HL-60/S4 treated with retinoic acid at 250 ng/mL for 4 days and 3 days (cell line): ENCODE data around the gene DNM1L.
"Not testable (repeated sequence)": the region's sequence is repeated elsewhere in the genome, so short reads cannot be mapped to it uniquely, and the experiment has no call there.

Experiments
- in situ Hi-C: fragments of 300-500 bp; cut with MboI; formaldehyde crosslinking; loops from 2 replicates; pipeline ENCODE4 v1.7.0; 2022; ENCODE audit warnings: low sequenced_read_pairs

The DNM1L gene

DNA sequence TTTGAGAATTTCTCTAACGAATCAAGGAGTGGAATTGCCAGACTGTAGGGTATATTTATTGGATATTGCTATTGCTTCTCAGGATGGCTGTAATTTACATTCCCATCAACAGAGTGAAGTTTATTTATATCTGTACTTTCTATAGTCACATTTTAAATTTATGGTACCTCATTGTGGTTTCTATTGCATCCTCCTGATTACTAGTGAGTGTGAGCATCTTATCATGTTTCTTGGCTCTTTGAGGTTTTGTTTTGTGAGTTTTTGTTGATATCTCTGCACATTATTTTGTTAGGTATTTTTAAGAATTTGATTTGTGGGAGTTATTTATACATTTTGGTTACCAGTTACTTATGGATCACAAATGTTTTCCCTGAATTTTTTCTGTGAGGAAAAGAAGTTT lies 13.9 kb downstream of the DNM1L start:
- in situ Hi-C loops = no loop called here

DNA sequence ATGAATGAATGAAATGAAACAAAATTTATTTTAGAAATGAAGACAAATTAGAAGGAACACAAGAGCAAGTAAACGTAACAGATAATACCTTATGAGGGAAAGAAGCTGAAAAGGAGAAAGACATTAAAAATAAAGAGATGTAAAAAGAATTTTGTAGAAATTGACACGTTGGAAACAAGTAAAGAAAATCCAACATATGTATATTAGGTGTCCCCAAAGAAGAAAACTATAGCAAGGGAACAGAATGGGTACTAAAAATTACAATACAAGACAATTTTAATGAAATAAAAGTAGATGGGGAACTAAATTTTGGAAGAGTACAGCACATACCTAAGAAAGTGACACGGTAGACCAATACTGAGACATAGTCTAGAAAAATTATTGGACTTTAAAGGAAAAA lies 16.7 kb downstream of the DNM1L start:
- in situ Hi-C loops = no loop called here

DNA sequence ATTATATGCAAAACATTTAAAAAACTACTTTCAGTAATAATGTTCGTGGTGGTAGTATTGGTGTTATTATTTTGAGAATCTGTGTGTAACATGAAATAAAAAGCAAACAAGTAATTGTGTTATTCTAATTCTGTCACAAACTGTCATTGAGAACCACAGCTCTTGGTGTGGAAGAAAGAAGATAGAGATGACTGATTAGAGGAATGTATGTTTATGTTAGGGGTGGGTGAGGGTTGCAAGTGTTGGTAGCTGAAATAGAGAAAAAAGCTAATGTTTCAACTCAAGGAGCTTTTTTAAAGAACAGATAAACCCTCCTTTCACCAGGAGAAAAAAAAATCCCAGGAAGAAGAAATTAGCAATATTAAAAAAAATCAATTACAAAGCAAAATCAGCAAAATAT lies 18.3 kb downstream of the DNM1L start:
- in situ Hi-C loops = no loop called here

DNA sequence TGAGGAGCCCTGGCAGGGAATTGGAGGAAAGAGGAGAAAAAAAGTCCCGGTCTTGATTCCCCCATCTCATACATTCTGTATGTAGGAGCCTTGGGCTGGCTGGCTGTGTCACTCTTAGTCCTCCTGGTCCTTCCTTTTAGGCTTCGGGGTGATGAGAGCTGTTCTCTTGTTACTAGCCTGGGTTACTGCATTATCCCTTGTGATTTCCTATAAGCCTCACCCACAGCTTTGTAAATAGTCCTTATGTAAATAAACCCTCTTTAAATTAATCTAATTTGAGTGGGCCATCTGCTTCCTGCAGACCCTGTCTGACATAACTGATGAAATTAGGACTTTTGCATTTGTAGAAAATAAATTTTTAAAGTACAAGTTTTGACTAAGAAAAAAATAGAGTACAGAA lies 19.2 kb downstream of the DNM1L start:
- in situ Hi-C loops = no loop called here

DNA sequence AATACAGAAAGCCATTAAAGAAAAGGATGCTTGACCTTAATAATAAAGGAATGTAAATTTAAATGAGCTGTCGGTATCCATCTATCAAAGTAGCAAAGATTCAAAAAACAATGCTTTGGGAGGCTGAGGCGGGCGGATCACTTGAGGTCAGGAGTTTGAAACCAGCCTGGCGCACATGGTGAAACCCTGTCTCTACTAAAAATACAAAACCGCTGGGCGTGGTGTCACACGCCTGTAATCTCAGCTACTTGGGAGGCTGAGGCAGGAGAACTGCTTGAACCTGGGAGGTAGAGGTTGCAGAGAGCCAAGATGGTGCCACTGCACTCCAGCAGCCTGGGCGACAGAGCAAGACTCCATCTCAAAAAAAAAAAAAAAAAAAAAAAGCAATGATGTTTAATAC lies 20.3 kb downstream of the DNM1L start:
- in situ Hi-C loops = not testable (repeated sequence)

DNA sequence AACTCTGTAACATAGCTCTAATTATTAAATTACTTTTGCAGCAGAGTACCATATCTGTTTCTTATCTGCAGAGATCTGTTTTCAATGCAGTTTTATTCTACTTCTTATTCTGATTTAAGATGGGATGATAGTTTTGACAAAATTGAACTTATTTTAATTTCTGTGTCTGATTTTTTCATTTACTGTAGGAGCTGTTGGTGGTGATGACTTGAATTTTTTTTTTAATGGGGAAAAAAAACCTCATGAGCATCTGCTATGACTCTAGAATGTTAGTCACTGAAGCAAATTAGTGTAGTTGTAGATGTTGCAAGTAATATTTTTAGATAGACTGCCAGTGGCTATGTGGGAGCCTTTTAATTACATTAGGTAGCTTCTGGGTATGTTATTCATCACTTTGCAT lies 23.4 kb downstream of the DNM1L start:
- in situ Hi-C loops = no loop called here

DNA sequence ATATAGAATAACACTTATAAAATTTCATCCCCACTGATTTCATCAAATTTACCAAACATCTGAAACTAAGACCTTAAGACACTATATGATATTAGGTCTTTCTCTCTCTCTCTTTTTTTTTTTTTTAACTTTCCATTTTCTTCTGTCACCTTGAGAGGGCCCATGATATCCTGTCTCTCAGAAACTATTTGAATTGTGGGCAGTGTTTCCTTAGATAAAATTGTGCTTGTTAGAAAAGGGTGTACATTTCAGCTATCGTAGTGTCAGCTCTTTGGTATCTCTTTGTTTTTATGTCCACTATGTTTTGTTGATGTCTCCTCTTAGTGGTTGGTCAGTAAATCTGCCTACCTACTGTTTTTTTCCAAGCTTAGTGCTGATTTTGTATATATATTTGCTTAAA lies 23.8 kb downstream of the DNM1L start:
- in situ Hi-C loops = no loop called here

DNA sequence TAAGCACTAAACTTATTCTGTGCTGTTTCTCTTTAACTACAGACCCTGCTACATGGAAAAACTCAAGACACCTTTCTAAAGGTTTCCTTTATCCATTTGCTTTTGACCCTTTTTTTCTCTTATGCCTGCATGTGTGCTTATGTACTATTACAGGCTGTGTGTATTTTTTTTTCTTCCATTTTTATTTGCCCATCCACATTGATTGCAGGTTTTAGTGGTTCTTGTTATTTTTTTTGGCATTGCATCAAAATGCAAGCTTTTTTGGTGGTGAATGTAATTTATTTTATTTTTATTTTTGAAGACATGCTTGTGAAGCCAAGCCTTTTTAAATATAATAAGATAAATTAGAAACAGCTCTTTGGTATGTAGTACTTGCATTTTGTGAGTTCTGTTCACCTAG lies 26.7 kb downstream of the DNM1L start:
- in situ Hi-C loops = no loop called here

DNA sequence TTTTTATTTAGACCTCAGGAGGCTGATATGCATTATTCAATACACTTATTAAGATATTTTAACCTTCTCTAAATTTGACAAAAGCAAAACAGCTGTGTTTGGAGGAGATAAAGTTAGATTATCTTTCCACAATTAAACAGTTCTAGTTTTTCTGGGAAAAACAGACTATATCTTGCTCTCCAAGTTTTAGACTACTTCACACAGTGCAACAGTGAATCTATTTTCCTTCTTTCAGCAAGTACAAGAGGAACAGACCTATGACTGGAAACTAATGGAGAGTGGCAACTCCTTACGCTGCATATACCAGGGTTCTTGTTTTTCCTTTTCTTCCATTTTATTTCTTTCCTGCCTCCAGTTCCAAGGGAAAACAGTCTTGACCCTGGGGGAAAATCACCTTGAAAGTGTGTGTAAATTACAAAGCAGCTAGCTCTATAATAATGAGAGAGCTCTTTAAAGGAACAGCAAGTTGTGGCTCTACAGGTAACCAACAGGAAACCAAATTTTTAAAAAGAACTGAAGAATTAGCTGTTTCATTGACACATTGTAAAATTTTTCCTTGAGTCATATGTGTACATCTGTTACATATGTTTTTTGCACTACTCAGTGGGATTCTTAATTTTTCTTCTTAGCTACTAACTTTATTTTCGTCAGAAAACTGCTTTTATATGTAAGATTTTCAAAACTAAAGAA lies 27.4 kb downstream of the DNM1L start:
- in situ Hi-C loops = no loop called here

DNA sequence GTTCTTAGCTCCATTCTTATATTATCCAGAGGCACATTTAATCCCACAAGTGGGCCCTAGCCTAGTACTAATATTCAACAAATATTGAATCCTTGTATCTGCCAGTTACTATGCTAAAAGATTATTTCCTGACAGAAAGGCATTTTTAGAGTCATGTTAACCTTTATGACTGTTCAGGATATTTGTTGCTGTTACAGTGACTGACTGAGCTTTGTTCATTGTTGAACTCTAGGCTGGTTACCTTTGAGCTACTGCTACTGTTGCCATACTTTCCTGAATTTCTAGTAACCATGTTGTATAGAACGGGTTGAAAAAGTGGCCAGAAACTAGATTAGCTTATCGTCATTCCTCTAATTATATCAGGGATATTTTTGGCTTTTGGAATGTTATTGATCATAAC lies 29.8 kb downstream of the DNM1L start:
- in situ Hi-C loops = no loop called here

DNA sequence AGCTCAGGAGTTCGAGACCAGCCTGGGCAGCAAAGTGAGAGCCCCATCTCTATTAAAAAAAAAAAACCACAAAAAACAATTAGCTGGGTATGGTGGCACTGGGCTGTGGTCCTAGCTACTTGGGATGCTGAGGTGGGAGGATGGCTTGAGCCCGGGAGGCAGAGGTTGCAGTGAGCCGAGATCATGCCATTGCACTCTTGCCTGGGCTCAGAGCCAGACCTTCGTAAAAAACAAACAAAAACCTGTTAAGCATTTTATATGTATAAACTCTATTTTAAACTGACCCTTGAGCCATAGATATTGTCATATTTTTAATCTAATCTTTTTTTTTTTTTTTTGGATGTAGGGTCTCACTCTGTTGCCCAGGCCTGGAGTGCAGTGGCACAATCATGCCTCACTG lies 35.7 kb downstream of the DNM1L start:
- in situ Hi-C loops = no loop called here

DNA sequence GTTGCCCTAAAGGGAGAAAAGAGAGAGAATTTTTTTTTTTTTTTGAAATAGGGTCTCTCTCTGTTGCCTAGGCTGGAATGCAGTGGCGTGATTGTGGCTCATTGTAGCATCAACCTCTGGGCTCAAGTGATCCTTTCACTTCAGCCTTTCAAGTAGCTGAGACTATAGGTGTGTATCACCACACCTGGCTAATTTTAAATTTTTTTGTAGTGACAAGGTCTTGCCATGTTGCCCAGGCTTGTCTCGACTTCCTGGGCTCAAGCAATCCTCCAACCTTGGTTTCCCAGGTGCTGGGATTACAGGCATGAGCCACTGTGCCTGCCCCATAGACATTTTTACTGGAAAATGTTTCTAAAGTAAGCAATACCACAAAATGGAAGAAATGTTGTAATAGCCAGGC lies 39.8 kb downstream of the DNM1L start:
- in situ Hi-C loops = no loop called here

DNA sequence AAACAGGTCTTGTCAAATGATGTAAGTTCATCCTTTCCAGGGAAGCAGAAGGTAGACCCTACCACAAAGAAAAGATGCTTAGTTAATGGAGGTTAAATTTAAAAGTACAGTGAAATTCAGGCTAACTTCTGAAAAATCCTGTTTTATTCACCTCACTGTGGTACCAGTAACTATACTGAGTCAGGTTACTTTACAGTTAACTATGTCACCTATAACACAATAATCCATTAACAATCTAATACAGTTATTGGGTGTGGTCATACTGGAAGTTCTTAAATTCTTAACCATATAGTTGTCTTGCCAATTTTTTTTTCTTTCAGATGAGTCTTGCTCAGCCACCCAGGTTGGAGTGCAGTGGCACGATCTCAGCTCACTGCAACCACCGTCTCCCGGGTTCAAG lies 46.2 kb downstream of the DNM1L start:
- in situ Hi-C loops = not testable (repeated sequence)

DNA sequence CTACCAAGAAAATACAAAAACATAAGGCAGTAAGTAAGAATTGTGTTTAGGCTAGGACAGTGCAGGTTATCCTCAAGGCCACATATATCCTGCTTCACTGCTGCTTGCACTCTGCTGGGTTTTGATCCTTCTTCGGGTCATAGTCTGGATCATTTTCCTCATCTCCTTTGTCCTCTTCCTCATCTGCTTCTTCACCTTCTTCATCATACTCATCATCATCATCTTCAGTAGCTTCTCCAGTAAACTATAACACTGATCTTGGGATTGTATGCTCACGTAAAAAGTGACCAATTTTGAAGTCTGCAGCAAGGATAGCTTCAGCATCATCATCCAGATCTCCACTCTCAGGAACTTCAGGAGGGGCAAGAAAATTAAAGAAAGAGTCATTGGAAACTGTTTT lies 47.2 kb downstream of the DNM1L start:
- in situ Hi-C loops = no loop called here

DNA sequence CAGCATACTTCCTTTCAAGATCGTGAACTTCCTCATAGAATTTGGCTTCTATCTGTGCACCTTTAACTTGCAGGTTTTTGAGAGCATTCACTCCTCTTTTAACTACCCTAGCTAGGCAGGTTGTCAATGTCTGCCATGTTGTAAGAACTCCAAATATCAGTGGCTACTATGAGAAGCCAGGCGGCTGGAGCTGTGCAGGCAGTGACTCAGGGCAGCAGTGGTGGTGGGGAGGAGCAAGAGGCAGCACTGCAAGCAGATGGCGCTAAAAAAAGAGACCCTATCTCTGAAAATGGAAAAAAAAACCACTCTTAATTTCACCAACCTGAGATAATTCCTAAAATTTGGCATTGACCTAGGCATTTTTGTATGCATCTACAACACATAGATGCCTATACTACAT lies 48.1 kb downstream of the DNM1L start:
- in situ Hi-C loops = no loop called here

DNA sequence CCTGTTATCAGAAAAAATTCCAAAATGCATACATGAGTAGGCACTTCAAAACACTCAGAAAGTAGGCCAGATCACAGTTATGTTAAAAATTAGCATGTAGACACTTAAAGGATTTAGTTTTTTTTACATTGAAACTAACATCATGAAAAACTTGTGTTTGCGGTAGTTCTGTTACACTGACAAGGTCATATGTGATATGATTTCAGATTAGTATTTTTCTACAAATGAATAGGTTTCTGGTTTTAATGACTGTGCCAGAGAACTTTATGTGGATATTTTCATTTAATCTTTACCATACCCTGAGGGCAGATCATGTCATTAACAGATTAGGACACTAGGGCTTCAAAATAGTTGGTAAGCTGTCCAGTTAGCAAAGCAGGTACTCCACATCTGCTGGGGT lies 55.9 kb downstream of the DNM1L start:
- in situ Hi-C loops = no loop called here

DNA sequence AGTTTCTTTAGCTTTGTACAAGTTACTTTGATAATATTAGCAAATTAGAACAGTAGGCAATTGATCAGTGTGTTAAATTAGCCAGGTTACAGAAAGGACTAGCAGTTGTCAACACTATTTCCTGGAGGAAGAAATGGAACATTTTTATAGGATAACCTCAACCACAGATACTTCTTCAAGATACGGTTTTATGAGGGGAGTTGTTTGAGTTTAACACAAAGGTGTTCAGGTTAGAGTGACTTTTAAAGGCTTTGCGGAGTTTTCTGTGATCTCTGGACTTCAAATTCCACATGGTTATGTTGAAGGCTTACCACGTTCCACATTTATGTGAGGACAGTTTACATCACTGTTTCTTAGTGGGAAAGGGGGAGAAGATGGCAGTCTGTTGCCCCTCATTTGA lies 57.3 kb downstream of the DNM1L start:
- in situ Hi-C loops = no loop called here

DNA sequence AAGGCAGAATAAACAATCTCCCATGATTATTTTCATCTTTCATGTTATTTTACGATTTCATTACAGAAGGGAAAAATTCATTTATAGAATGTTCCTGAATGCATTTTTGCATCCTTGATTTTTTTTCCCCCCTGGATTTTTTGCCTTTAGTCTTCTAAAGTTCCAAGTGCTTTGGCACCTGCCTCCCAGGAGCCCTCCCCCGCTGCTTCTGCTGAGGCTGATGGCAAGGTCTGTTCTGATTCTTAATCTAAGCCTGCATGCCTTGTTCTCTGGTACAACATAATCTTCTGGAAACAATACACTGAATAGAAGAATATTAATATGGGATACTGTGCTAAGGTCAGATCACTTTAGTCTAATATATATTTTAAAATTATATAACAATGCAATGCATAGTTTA lies 58.6 kb downstream of the DNM1L start:
- in situ Hi-C loops = no loop called here

DNA sequence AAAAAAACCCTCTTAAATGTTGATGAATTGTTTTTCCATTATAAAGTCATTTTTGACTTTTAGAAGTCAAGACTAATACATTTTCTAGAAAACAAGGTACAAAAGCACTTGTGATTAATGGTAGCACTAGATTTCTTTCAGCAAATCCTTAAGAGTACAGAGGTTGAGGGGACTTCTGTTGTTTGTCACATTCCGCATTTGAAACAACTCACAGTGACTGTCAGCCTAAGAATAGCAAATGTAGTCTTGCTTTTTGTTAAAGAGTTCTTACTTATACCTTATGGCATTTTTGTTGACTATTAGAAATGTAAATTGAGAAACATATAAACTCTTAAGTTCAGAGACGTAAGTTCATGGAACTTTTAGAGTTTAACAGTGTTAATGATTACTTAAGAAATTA lies 60.2 kb downstream of the DNM1L start:
- in situ Hi-C loops = no loop called here

DNA sequence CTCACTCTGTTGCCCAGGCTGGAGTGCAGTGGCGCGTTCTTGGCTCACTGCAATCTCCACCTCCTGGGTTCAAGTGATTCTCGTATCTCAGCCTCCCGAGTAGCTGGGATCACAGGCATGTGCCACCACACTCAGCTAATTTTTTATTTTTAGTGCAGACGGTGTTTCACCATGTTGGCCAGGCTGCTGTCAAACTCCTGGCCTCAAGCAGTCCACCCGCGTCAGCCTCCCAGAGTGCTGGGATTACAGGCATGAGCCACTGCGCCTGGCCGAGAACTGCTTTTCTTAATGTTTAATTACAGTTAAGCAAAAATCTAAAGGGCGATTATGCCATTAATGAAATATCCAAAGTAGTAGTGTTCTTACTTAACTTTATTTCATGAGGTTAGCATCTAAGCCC lies 63.0 kb downstream of the DNM1L start:
- in situ Hi-C loops = no loop called here

DNA sequence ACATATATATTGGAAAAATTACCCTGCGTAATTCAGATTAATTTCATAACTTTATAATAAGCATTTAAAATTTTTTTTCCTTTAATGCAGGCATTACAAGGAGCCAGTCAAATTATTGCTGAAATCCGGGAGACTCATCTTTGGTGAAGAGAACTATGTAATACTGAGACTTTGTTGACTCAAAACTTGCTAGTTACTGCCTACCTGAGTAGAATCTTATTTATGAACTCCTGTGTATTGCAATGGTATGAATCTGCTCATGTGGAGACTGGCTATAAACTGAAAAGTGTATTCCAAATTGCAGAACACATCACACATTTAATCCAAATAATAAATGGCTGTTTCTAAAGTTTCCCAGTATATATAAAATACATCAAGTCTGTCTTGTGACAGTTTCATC lies 64.2 kb downstream of the DNM1L start:
- in situ Hi-C loops = no loop called here

DNA sequence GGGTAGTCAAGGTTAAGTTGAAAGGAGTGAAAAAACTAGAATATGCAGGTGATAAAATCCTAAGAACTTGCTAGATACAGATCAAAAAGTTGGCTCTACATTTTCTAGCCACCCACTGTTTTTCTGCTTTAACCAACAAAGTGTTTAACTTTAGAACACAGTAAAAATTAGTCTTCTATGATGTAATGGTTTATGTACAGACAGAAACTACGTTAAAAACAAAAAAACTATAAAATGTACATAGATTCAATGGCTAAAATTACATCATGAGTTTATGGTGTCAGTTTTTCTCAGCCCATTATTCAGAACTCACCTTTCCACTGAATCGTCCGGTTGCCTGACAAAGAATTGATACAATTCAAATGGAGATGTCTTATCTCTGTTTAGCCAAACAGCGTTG lies 74.5 kb downstream of the DNM1L start:
- in situ Hi-C loops = loop anchor here (25.0 kb wide), 1 partner anchor 1459 kb away; no protein-coding TSS in a partner anchor

DNA sequence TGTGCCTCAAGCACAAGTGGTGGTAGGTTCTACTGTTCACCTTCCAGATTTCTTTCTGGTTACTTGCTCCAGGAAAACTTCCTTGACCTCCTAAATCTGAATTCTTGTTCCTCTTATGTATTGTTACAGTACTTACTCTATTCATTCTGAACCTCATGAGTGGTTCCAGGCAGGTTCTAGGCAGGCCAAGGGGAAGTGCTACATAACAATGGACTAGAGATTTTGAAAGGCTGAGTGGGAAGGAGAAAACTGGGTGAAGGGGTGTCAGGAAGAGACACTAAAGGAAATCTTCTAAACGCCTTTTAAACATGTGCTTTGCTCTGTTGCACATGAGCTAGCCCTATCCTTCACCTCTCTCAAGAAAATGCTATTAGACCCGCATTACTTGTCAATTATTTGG lies 75.0 kb downstream of the DNM1L start:
- in situ Hi-C loops = loop anchor here (25.0 kb wide), 1 partner anchor 1458 kb away; no protein-coding TSS in a partner anchor
